Activated T-helper 9 cell treated with anti-CD3 and anti-CD28 coated beads, Interleukin-2, amount 50 U/mL, for 16 hours (primary cell): ENCODE measurements around the gene ADGRD1.

ENCODE experiments used
- DNase-seq: peaks from one replicate; pipeline ENCODE4 v3.0.0-alpha.2; 2020; ENCODE audit warnings: low read depth

ADGRD1 gene

GRCh38 chr12:131102991-131103668 lies 149.4 kb downstream of the ADGRD1 start:
- DNase-seq, result no peak

DNA sequence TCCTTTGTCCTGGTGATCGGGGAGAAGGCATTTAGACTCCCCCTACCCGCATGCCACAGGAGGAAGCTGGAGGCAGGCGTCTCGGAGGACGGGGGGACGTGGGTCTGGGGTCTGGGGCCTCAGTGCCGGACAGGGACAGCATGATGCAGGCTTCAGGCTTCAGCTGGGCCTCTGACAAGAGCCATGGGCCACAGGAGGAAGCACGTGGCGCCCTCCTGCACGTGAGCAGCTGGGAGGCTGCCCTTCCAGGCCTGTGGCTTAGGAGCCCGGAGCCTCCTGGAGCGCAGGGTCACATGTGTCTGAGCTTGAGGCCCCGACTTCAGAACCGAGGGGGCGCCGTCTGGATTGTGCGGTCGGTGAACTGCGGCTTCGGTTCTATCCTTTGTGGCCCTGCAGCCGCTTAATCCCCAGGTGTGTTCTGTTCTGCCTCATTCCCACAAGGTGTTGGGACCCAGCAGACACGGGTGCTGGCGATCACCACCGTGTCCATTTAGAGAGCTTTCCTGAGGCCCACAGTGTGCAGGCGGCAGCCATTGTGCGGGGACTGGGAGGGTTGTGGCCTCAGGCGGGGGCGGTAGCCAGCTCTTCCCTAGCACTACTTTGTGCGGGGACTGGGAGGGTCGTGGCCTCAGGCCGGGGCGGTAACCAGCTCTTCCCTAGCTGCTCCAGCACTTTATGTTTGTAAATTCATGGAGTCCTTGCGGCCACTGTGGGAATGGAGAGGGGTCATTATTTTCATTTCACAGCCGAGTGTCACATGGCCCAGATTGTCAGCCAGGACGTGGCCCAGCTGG lies 150.2 kb downstream of the ADGRD1 start:
- DNase-seq, result no peak

DNA sequence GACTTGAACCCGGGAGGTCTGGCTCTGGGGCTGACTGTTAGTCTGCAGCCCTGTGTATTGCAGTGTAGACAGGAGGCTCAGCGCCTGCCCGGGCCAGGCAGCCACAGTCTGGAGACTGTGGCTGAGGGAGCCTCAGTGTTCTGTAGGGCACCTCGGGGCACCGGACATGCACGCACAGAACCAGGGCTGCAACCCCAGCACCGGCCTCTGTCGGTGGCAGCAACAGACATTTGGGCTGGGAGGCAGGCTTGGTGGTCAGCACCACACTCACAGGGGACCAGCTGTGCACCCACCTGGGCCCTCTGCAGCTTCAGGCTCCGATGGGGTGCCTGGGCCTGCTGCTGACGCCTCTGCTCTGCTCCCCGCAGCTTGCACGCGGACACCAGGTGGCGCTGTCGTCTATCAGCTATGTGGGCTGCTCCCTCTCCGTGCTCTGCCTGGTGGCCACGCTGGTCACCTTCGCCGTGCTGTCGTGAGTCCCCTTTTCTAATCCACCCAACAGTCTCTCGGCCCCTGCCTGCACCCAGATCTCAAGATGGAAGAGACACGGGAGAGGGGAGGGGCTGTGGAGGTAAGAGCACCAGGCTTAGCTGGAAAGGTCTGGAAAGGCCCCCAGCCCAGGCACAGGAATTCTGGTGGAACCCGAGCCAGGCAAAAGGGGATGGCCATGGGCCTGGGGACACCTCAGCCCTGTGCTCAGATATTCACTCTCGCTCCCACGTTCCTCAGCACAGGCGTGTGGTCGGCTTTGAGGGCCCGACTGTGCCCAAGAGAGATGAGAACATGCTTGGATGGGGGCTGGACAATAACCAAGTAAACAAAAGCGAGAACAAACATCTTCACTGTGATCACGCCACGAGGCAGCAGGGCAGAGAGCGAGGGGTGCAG lies 151.0 kb downstream of the ADGRD1 start:
- DNase-seq, result peak; percentile 63

DNA sequence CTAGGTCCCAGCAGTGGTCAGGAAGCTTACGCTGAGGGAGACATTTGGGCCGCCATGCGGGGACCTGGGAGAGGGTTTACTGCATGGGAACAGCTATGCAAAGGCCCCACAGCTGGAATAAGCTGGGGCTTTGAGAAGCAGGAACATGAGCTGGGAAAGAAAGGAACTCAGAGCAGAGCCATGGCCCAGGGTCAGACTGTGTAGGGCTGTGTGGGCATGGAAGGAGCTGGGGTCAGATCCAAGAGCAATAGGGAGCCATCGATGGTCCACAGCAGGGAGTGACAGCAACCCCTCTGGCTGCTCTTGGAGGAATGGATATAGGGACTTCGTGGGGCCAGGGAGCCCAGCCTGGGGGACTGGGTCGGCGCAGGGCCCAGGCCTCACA lies 151.6 kb downstream of the ADGRD1 start:
- DNase-seq, result no peak

GRCh38 chr12:131105736-131106348 lies 152.1 kb downstream of the ADGRD1 start:
- peak; percentile 26 for DNase-seq

GRCh38 chr12:131106349-131106941 lies 152.7 kb downstream of the ADGRD1 start:
- DNase-seq, result no peak

DNA sequence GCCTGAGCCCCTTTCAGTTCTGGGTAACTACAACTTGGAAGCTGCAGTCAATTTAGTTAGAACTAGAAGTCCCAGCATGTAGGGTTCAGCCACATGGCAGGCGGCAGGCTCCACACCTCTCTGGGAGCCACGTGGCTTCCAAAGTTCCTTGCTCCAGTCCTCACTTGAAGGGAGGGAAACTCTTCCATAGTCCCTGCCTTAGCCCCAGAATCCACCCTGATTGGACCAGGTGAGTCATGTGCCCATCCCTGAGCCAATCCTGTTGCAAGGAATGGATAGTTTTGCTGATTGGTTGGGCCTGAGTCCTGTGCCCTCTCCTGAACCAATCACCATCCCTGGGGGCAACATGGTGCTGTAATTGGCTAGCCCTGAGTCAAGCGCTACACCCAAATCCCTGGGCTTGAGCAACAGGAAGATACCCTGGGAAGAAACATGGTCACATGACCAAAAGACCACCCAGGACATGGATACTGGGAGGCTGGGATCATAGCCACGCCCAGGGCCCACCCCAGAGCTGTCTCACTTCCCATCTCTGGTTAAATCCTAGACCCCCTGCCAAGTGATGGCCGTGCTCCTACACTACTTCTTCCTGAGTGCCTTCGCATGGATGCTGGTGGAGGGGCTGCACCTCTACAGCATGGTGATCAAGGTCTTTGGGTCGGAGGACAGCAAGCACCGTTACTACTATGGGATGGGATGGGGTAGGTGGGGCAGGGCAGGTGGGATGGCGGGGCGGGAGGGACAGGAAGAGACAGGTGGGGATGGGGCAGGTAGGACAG lies 154.7 kb downstream of the ADGRD1 start:
- DNase-seq, result no peak

GRCh38 chr12:131111446-131111845 lies 157.7 kb downstream of the ADGRD1 start:
- DNase-seq, result no peak

GRCh38 chr12:131112021-131112420 lies 158.3 kb downstream of the ADGRD1 start:
- no peak for DNase-seq

DNA sequence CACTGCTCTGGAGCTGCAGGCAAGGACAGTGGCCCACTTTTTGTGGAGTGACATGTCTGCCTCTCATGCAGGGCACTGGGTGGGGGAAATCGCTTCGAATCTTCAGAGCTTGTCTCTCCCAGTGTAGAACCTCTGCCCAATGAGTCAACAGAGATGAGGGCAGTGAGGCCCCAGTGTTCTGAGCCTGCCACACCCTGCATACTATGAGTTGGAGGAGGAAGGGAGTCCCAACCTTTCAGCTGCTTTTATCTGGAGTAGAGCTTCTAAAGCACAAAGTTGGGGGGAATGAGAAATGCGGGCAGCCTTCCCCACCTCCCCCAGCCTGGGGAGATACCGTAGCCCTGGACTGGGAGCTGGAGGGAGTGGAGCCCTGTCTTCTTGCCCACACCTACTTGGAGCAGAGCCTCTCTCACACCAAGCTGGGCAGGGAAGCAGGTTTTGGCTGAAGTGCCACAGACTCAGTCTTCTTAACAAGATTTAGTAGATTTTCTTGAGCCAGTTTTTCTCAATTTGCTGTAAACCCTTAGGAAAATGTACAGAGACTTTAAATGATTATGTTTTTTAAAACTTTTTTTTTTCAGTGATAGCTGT lies 159.1 kb downstream of the ADGRD1 start:
- DNase-seq, result no peak

DNA sequence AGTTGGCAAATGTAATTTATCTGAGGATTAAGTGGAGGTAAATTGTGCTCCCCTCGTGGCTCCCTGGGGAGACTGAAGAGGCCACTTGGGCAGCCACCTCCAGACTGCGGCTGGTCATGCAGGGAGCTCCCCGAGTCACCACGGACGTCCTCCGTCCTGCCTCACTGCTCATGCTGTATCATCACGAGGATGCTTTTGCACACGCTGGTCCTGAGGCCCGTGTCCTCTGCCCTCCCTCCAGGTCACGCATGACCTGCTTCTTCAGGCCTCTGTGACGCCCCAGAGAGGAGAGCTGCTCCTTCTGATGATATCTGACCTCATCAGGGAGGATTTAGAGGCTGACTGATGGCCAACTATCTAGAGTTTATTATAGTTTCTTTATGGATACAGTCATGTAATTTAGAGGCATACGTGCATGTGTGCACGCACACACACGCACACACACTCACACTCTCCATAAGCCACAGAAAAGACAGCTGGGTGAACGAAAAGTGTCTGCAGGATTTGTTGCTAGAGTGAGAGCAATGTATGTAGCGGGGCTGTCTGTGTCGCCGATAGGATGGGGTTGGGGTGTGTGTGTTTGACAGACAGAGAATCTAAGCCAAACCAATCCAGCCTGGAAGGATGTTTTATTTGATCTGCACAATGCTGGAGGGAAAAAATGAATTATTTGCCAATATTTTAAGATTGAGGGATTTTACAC lies 160.0 kb downstream of the ADGRD1 start:
- no peak for DNase-seq

DNA sequence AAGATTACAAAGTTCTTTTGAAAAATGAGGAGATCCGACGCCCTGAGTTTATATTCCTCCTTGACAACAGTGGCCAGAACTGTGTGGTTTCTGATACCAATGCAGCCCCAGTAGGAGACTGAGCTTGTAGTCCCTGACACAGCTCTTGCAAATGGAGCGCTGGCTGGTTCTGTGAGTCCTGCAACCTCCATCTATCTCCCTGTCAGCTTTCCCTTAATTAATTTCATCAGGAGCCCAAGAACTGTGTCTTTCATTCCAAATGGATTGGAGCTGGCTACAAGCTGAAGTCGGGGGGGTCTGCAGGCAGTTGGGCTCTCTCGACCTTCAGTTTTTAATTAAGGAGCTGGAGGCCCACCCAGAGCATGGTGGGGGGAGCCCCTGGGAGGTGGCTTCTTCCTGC lies 160.6 kb downstream of the ADGRD1 start:
- no peak for DNase-seq

- DNase-seq, result no peak
Observed at GRCh38 chr12:131114942-131115584, 161.4 kb downstream of the ADGRD1 start.

DNA sequence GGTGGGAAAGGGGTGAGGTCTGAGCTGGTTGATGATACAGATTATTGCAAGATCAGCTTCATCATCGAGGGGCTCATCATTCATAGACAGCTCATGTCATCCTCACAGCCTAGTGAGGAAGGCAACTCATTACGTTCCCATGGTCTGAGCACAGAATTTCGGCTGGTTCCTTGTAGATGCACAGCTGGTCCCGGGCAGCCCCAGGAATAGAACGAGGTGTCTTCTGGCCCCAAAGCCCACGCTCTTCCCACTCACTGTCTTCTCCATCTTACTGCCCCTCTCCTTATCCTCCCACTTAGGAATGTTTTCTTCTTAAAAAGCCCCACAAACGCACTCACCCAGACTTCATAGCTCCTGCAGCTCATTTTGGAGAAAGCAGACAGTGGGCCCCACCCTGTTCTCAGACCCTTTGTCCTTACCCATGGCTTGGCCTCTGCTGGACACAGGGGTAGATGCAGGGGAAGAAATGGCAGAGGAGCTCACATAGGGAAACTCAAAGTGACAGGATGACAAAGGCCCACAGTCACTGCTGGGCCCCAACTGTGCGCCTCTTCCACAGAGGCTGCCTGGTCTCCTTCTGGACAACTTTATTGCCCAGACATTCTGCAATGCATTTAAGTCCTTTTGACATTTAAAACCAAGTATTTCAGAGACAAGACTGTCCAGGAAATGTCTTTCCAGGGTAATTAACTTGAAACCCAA lies 162.2 kb downstream of the ADGRD1 start:
- DNase-seq, result no peak

GRCh38 chr12:131116468-131117117 lies 162.9 kb downstream of the ADGRD1 start:
- no peak for DNase-seq

DNA sequence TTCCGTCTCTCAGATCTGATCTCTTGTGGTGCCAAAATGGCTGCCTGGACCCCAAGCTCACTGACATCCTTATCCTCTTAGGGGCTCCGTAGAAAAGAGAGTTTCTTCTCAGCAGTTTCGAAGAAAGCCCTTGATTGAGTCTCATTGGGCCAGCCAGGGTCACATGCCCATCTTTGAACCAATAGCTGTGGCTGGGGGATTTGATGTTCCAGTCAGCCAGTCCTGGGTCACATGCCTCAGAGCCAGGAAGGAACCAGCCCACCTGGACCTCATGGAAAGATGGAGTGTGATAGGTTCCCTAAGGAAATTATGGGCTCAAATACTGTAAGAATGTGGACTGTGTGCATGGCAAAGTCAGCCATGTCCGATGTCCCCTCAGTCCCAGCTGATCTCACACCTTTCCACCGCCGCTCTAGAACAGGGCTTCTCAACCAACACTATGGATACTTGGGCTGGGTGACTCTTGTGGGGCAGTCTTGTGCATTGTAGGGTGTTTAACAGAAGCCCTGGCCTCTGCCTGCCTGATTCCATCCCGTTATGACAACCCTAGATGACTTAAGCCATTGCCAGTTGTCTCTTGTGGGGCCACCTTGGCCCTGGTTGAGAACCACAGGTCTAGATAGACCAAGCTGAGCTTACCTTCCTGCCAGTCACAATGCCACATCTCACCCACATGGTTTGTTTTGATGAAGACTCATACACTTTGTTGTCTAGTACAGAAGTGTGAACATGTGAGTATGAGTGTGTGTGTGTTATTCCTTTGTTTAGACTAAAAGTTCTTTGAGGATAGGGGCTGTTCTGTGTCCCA lies 163.9 kb downstream of the ADGRD1 start:
- DNase-seq, result no peak

- DNase-seq, result no peak
Observed at GRCh38 chr12:131118371-131118770, 164.7 kb downstream of the ADGRD1 start.
